Measurements from ENCODE around the gene AIP.

The AIP gene

GRCh38 chr11:67538306-67538705 is 55.5 kb downstream of the AIP start:
- no peak for DNase-seq

GRCh38 chr11:67538823-67539505 is 56.1 kb downstream of the AIP start:
- DNase-seq = no peak

GRCh38 chr11:67539550-67539949 is 56.7 kb downstream of the AIP start:
- no peak for DNase-seq

Data from stimulated activated naive CD4-positive, alpha-beta T cell (primary cell).